Ascending aorta (tissue), 2 donors: ENCODE measurements around the gene BSPRY. TPM values are rescaled to one million over a fixed set of nuclear protein-coding genes. Genes with fewer than 3 reads are reported as not detected.
A peak's percentile ranks its signal among the peaks of the same experiment; 100 is the strongest.
"Not testable (repeated sequence)": the region's sequence is repeated elsewhere in the genome, so short reads cannot be mapped to it uniquely, and the experiment has no call there.

Source experiments
- DNase-seq, 2 donors: peaks; one replicate each; pipeline ENCODE4 v3.0.0-alpha.2; 2019; ENCODE audit warnings: low spot score in 2 of 2
- H3K27ac ChIP-seq, 2 donors: fragments of 200-600 bp; sonication (generic); one replicate each; pipeline ENCODE4 v1.5.1; 2016 to 2017; ENCODE audit warnings: mild to moderate bottlenecking in 1 of 2
- H3K27me3 ChIP-seq: fragments of 200-600 bp; sonication (generic); one replicate; pipeline ENCODE4 v1.5.1; 2017
- H3K36me3 ChIP-seq, 2 donors: fragments of 200-600 bp; sonication (generic); one replicate each; pipeline ENCODE4 v1.5.1; 2016
- H3K4me1 ChIP-seq, 2 donors: fragments of 200-600 bp; sonication (generic); one replicate each; pipeline ENCODE4 v1.5.1; 2016 to 2017; ENCODE audit warnings: mild to moderate bottlenecking in 1 of 2
- H3K4me3 ChIP-seq, 2 donors: fragments of 200-600 bp; sonication (generic); one replicate each; pipeline ENCODE4 v1.5.1; 2016 to 2017; ENCODE audit warnings: mild to moderate bottlenecking in 1 of 2
- H3K9me3 ChIP-seq, 2 donors: fragments of 200-600 bp; sonication (generic); one replicate each; pipeline ENCODE4 v1.5.1; 2016
- intact Hi-C: fragments of 100-400 bp; cut with DNase I; formaldehyde crosslinking; loops from one replicate; pipeline ENCODE4 v1.15.1; 2023
- total RNA-seq: library from RNA; depleted of rRNA; stranded (reverse); fragments of >200 nt; gene quantifications from one replicate; pipeline ENCODE4 v1.1.0, GENCODE V29; 2016
- TF ChIP-seq, protein P1 (sequence below), 3 experiments: fragments of 200-600 bp in 2 of 3; fragments of 450-650 bp in 1 of 3; sonication (generic) in 2 of 3; IDR thresholded peaks; one replicate each; pipeline ENCODE4 v1.5.1; 2016 to 2019; ENCODE audit warnings: antibody characterized with exemption in 3 of 3, mild to moderate bottlenecking in 1 of 3, moderate library complexity in 1 of 3

BSPRY gene
- total RNA-seq, 1 donor from 2014 or later, result not detected

DNA sequence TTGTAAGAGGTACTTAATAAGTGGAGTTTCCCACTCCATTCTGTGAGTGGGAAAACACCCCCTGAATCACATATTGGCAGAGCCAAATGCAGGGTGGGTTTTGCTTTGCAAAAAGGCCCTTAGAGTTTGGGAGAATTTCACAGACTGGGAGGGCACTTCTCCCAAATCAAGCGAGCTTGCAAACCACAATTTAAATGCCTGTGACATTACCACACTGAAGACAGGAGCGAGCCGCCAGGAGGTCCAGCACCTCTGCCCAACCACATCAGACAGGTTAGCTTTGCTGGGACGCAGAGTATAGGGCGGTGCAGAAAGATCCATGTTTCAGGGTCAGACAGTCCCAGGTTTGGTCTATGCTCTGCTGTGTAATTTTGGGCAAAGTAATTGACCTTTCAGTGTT is 49.5 kb downstream of the BSPRY start:
- no peak for DNase-seq
- intact Hi-C loops, result no loop called here
- H3K27me3 ChIP-seq, result no peaks in the 10 kb centered on the region
- no peaks in the 10 kb centered on the region for H3K9me3 ChIP-seq
- no peaks in the 10 kb centered on the region for H3K36me3 ChIP-seq
- no peak overlapping the region for H3K27ac ChIP-seq
- peaks cover 0 to 10% of the 10 kb centered on the region in 2 donors for H3K4me1 ChIP-seq
- TF ChIP-seq, protein P1, sequence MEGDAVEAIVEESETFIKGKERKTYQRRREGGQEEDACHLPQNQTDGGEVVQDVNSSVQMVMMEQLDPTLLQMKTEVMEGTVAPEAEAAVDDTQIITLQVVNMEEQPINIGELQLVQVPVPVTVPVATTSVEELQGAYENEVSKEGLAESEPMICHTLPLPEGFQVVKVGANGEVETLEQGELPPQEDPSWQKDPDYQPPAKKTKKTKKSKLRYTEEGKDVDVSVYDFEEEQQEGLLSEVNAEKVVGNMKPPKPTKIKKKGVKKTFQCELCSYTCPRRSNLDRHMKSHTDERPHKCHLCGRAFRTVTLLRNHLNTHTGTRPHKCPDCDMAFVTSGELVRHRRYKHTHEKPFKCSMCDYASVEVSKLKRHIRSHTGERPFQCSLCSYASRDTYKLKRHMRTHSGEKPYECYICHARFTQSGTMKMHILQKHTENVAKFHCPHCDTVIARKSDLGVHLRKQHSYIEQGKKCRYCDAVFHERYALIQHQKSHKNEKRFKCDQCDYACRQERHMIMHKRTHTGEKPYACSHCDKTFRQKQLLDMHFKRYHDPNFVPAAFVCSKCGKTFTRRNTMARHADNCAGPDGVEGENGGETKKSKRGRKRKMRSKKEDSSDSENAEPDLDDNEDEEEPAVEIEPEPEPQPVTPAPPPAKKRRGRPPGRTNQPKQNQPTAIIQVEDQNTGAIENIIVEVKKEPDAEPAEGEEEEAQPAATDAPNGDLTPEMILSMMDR (IDR thresholded peaks at IDR 0.05), result no peak
- H3K4me3 ChIP-seq, result no peak overlapping the region

DNA sequence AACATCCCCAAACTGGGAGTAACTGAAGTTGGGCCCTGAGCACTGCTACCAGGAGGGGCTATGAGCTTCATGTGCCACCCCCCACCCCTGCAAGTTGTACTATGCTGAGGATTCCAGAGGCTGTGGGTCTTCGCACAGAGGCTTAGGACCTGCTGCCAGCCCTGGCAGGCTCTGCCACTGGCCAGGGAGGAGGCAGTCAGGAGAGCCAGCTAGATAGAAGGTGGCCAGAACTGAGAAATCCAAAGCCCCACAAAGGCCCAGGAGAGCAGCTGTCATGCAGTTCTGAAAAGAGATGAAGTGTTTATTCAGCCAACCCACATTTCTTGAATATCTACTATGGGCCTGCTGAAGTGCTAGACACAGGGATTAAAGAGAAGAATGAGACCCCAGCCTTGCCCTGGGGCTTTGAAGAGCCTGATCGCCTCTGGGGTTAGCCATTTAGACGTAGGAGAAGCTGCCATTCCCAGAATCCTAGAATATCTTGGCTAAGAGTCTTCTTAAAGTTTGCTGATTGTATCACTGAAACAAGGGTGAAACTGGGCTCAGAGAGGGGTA is 50.4 kb downstream of the BSPRY start:
- intact Hi-C loops, result loop anchor here (2.0 to 5.0 kb wide), 3 partner anchors 23 to 193 kb away; partner anchors contain the start of genes FKBP15, HDHD3 and SLC31A1
- peak overlapping the region; percentile 55 to 94 for H3K4me3 ChIP-seq
- no peaks in the 10 kb centered on the region for H3K27me3 ChIP-seq
- DNase-seq, result no peak
- H3K27ac ChIP-seq, result no peak overlapping the region
- H3K9me3 ChIP-seq, result no peaks in the 10 kb centered on the region
- peaks cover 0 to 10% of the 10 kb centered on the region in 2 donors for H3K4me1 ChIP-seq
- TF ChIP-seq, protein P1 (IDR thresholded peaks at IDR 0.05), result no peak
- H3K36me3 ChIP-seq, result no peaks in the 10 kb centered on the region

GRCh38 chr9:113401027-113401792 is 51.9 kb downstream of the BSPRY start, which contains the start of gene ALAD:
Gene ALAD (minus strand): TSS chr9:113401284. CDS start chr9:113393559, 7,725 bp downstream.
- H3K4me1 ChIP-seq, result peaks cover 0 to 10% of the 10 kb centered on the region in 2 donors
- no peaks in the 10 kb centered on the region for H3K9me3 ChIP-seq
- no peaks in the 10 kb centered on the region for H3K36me3 ChIP-seq
- H3K27me3 ChIP-seq, result no peaks in the 10 kb centered on the region
- DNase-seq, result peak; percentile 95 to 100
- H3K27ac ChIP-seq, result peak within 1 kb of the TSS; percentile 45 to 46
- intact Hi-C loops, result loop anchor here (1.0 to 5.0 kb wide), 6 partner anchors 9 to 257 kb away; partner anchors contain the start of genes C9orf43, CDC26, FKBP15 and HDHD3
- TF ChIP-seq, protein P1 (IDR thresholded peaks at IDR 0.05), result peak; percentile 96
- H3K4me3 ChIP-seq, result peak within 1 kb of the TSS; percentile 55 to 94

- intact Hi-C loops, result loop anchor here (5.0 kb wide), 1 partner anchor 181 kb away; the partner anchor contains the start of genes FKBP15 and SLC31A1
- TF ChIP-seq, protein P1 (IDR thresholded peaks at IDR 0.05), result no peak
- no peak overlapping the region for H3K4me3 ChIP-seq
- peaks cover 0 to 8% of the 10 kb centered on the region in 2 donors for H3K4me1 ChIP-seq
- no peaks in the 10 kb centered on the region for H3K27me3 ChIP-seq
- DNase-seq, result no peak
- H3K9me3 ChIP-seq, result no peaks in the 10 kb centered on the region
- H3K27ac ChIP-seq, result no peak overlapping the region
- H3K36me3 ChIP-seq, result peaks cover 8 to 10% of the 10 kb centered on the region in 2 donors
Measured at GRCh38 chr9:113403646-113404045, 54.3 kb downstream of the BSPRY start.

DNA sequence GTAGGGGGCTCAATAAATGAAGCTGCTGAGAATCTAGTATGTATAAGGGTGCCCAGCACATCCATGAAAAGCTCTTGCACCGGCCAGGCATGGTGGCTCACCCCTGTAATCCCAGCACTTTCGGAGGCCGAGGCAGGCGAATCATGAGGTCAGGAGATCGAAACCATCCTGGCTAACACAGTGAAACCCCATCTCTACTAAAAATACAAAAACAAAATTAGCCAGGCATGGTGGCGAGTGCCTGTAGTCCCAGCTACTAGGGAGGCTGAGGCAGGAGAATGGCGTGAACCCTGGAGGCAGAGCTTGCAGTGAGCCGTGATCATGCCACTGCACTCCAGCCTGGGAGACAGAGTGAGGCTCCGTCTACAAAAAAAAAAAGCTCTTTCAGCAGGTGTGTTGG is 57.0 kb downstream of the BSPRY start:
- DNase-seq, H3K9me3 ChIP-seq, H3K27me3 ChIP-seq, intact Hi-C loops, H3K4me3 ChIP-seq, H3K4me1 ChIP-seq, H3K27ac ChIP-seq: not testable (repeated sequence)
- peaks cover 8 to 12% of the 10 kb centered on the region in 2 donors for H3K36me3 ChIP-seq
